GM19372 (cell line): ENCODE results near the gene ATP2B2.

Experiments
- ATAC-seq: cut with Tn5 transposase; IDR thresholded peaks from one replicate; pipeline ENCODE4 v1.9.1; 2021; ENCODE audit warnings: mild to moderate bottlenecking, low read depth, moderate library complexity; ENCODE audit not compliant: unreplicated experiment

ATP2B2 gene

GRCh38 chr3:10352146-10352911, 153.1 kb downstream of the ATP2B2 start:
- no peak for ATAC-seq

- ATAC-seq, result no peak
Observed at GRCh38 chr3:10351013-10351735, 154.2 kb downstream of the ATP2B2 start.

GRCh38 chr3:10350324-10350985, 154.9 kb downstream of the ATP2B2 start:
- ATAC-seq, result no peak

GRCh38 chr3:10349801-10350200, 155.6 kb downstream of the ATP2B2 start:
- no peak for ATAC-seq

- ATAC-seq, result no peak
Observed at GRCh38 chr3:10348404-10348721, 157.0 kb downstream of the ATP2B2 start.

DNA sequence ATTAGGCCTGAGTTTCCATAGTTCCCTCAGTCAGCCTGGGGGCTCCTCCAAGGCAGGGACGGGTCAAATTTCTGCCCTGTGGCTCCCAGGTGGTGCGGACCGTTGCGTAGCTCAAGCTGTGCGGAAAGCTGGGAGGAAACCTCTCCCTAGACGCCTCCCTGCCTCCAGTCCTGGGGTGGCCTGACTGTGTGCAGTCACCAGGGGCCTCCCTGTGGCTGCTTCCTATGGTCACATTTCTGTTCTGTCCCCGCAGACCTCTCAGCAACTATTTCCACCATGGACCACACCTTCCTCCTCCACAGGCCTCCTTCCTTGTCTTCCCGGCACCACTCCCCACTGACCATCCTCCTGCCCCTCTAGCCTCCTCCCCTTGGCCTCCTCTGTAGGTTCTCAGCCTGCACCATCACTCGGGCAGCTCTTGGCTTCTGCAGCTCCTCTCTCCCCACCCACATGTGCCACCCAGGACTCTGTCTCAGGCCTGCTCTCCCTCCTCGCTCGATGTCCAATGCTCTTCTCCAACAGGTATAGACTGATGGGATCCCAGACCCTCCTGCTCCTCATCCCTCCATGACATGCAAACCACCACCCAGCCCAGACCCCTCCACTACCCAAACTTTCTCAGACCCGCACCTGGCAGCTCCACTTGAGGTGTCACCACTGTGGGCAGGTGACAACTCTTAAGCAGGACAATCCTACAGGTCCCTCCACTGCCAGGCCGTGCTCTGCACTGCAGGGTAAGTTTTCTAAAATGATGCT, 157.6 kb downstream of the ATP2B2 start:
- ATAC-seq, result no peak

DNA sequence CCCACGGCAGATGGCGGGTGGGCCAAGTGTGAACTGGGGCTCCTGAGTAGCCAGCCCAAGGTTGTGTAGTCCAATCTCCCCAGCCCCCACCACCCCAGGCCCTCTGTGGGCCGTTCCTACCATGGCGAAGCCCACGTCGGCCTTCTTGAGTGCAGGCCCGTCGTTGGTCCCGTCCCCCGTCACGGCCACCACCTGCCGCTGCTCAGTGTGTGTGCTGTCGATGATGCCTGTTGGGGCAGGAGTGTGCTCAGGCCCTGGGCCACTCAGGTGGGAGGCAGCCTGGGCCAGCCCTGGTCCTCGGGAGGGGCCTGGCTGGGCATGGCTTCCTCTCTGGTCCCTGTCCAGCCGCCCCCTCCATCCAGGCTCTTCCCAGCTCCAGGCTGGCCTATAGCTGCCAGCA, 159.5 kb downstream of the ATP2B2 start:
- no peak for ATAC-seq

DNA sequence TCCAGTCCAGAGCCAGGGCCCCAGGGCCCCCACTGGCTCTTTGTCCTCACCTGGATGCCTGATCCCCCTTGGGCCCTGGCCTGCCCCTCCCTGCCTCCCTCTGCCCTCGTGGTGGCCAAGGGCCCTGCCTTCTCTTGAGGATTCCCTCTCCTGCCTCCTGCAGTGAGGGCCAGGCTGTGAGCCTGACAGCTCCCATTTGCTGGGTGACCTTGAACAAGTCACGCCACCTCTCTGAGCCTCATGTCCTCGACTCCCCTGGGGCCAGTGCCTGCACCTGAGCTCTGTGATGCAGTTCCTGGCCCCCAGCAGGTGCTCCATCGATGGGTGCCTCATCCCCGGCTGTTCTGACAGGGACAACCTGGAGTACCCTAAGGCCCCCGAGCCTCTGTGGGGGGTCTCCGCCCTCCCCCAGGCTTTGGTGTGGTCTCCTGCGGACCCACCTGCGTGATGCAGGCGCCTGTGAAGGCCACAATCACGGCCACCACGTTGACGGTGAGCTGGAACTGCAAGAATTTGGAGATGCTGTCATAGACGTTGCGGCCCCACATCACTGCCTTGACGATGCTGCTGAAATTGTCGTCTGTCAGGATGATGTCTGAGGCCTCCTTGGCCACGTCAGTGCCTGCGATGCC, 160.3 kb downstream of the ATP2B2 start:
- ATAC-seq, result no peak

DNA sequence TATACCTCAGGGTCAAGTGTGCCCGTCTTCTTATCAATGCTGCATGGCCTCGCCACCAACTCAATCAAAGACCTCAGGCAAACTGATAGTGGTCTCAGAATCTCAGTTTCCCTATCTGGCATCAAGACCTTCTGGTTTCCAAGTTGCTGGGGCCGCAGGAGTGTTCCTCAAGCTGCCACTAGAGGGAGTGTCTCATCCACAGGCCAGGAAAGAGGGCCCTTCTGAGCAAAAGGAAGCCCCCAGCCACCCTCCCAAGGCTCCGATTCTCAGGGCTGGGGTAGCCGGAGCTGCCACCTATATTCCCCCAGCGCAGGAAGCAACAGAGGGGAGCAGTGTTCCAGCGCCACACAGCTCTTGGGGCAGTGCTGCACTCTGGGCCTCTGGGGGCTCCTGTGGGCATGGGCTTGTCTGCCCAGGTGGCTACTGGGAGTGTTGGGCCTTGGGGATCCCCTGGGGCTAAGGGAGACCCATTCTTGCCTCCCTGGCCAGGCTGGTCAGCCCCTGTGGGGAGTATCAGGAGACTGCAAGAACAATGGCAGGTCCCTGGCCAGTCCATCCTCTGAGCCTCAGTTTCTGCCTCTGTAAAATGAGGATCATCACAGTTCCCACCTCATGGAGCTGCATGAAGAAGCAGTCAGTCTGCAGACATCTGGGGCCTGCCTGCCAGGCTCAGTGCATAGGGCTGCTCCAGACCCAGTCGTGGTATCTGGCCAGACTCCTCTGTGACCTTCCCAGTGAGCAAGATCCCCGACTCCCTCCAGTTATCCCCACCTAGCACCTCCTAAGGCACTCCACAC, 161.0 kb downstream of the ATP2B2 start:
- no peak for ATAC-seq

DNA sequence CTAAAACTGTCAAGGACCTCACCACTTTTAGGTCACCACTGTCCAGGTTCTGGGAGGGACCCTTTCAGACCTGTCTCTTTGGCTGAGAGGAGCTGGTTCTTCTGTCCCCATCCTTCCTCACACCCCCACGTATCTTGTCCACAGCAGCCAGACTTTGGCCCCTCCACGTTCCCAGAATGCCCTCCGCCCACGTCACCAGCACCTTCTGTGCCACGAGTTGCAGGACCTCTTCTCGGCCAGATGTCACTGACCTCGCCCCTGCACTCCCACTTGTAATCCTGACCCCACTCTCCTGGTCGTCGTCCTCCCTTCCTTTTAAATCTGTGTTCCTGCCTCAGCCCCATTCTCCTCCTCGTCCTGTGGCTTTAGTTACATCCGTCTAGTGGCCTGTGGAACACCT, 161.9 kb downstream of the ATP2B2 start:
- no peak for ATAC-seq

DNA sequence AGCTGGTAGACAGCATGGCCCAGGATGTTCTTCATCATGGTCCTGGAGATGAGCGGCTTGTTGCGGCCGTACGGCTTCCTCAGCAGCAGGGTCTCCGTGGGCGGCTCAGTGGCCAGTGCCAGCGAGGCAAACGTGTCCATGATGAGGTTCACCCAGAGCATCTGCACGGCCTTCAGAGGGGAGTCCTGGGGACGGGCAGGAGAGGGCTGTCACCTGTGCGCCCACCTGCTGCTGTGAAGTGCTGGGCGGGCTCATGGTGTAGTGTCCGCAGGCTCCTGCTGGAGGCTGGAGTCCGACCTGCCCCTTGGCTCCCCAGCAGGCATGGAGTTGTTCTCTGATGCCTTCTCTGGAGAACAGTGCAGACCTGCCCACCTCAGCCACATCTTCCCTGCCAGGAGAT, 162.6 kb downstream of the ATP2B2 start:
- no peak for ATAC-seq

- no peak for ATAC-seq
Observed at GRCh38 chr3:10341901-10342398, 163.4 kb downstream of the ATP2B2 start.

DNA sequence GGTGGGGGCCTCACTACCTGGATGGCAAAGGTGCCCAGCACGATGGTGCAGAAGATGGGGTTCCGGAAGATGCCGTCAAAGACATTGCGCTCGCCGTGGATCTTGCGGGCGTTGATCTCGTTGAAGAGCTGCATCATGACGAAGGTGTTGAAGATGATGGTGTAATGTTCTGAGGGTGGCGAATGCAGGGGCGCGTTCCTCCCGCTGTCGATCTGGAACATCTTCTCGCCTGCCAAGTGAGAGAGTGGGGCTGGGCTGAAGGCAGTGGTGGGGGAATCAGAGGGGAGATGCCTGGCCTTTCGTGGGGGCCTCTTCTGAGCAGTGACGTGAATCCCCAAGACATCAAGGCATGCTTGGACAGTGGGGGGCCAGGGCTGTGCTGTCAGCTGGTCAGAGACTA, 164.9 kb downstream of the ATP2B2 start:
- ATAC-seq, result no peak

DNA sequence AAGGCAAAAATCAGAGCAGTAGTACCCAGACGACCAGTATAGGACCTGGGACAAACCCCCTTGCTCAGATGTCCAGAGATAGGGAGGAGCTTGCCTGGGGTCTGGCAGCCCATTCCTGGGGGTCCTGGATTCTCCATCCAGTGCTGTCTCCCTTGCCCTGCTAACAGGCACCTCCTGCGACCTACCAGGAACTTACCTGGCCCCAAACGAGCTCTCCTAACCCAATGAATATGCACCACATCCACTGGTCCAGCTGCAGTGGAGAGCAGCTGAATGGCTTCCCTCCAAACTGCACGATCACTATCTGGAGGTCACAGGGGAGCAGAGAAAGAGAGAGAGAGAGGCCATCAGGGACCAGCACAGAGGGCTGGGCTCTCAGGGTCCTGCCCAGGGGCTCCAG, 165.3 kb downstream of the ATP2B2 start:
- ATAC-seq, result no peak

- no peak for ATAC-seq
Observed at GRCh38 chr3:10339376-10339955, 165.9 kb downstream of the ATP2B2 start.

GRCh38 chr3:10338591-10339353, 166.6 kb downstream of the ATP2B2 start:
- ATAC-seq, result no peak

DNA sequence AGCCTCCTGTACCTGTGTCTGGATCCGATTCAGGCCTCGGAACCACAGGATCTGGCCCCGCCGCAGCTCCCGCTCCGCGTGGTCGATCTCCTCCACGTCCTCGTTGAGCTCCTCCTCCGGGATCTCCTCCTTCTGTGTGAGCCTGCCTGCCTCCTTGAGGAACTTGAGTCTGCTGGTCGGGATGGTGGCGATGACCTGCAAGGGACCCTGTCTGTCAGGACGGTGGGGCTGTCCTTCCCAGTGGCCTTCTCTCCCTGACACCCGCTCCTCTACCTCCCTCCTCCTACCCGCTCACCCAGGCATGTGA, 167.3 kb downstream of the ATP2B2 start:
- no peak for ATAC-seq

DNA sequence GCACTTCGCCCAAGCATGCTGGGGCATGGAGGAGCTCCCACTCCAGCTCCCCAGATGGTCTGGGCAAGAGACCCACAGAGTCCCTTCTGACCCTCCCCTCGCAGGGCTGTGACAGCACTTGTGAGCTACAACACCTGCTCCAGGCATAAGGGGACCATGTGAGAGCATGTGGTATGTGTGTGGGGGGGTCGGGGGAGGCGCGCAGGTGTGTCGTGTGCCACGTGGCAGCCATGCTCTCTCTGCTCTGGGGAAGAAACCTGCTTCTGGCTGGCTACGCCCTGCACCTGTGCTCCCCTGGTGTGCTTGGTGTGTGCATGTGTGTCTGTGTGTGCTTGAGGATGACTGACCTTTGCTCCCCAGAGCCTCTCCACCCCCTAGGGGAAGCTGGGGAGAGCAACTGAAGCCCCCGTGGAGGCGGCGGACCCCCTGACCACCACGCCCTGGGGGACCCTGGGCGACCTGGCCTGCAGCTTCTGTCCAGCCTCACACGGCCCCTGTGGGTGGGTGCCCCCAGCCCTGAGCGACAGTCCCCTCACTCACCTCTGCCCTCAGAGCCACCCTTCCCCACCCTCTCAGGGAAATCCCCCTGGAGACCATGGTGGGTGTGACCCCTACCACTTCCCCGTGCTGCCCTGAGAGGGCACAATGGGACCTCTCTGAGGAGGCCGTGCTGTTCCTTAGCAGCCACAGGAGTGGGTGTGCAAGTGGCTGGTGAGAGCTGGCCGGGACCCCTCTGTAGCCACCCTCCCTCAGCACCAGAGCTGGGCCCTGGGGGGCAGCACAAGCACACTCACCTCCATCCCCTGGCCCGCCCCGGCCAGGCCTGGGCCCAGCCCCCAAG, 167.8 kb downstream of the ATP2B2 start:
- ATAC-seq, result no peak
